Esophagus muscularis mucosa (tissue), 4 donors: ENCODE results near the gene ERI3. TPM values are rescaled to one million over a fixed set of nuclear protein-coding genes. Genes with fewer than 3 reads are reported as not detected.
"Not testable (repeated sequence)": the region's sequence is repeated elsewhere in the genome, so short reads cannot be mapped to it uniquely, and the experiment has no call there.

Experiments used
- DNase-seq: peaks from one replicate; pipeline ENCODE4 v3.0.0-alpha.2; 2017; ENCODE audit errors: extremely low spot score
- H3K27ac ChIP-seq, 4 donors: fragments of 200-600 bp; sonication (generic); replicated peaks in 1 of 4; 1 replicate in 3 of 4; 2 replicates in 1 of 4; pipeline ENCODE4 v1.5.1; 2016 to 2019; ENCODE audit warnings: mild to moderate bottlenecking in 1 of 4
- H3K27me3 ChIP-seq, 4 donors: fragments of 200-600 bp; sonication (generic); one replicate each; pipeline versions ENCODE4 v1.5.1 to v1.6.0; 2016 to 2019
- H3K36me3 ChIP-seq, 4 donors: fragments of 200-600 bp; sonication (generic); one replicate each; pipeline ENCODE4 v1.5.1; 2016 to 2019
- H3K4me1 ChIP-seq, 4 donors: fragments of 200-600 bp; sonication (generic); one replicate each; pipeline ENCODE4 v1.5.1; 2016 to 2019
- H3K4me3 ChIP-seq, 4 donors: fragments of 200-600 bp; sonication (generic); 1 replicate in 2 of 4; 2 replicates in 2 of 4; pipeline ENCODE4 v1.5.1; 2016 to 2019; ENCODE audit warnings: mild to moderate bottlenecking in 4 of 4, moderate library complexity in 1 of 4
- H3K9me3 ChIP-seq, 4 donors: fragments of 200-600 bp; sonication (generic); 1 replicate in 3 of 4; 2 replicates in 1 of 4; pipeline ENCODE4 v1.5.1; 2016 to 2019
- EP300 ChIP-seq: sonication (generic); formaldehyde crosslinking; IDR thresholded peaks from one replicate; pipeline ENCODE4 v1.6.1; 2017; ENCODE audit warnings: antibody characterized with exemption
- POLR2A ChIP-seq: fragments of 450-650 bp; IDR thresholded peaks from one replicate; pipeline ENCODE4 v1.6.1; 2017; ENCODE audit warnings: antibody characterized with exemption, moderate library complexity, mild to moderate bottlenecking, low read depth
- POLR2AphosphoS5 ChIP-seq, 2 donors: sonication (generic); formaldehyde crosslinking; IDR thresholded peaks; one replicate each; pipeline ENCODE4 v1.6.1; 2017; ENCODE audit warnings: antibody characterized with exemption in 2 of 2
- WGBS: methylation state at CpG from one replicate; pipeline ENCODE4 v1.1.5; 2018; 5-methylcytosine and 5-hydroxymethylcytosine counted together
- intact Hi-C: fragments of 100-400 bp; cut with DNase I; formaldehyde crosslinking; loops from one replicate; pipeline ENCODE4 v1.15.1; 2023
- total RNA-seq, 4 donors: library from RNA; depleted of rRNA; stranded (reverse); fragments of >200 nt; gene quantifications; one replicate each; pipeline versions ENCODE4 v1.1.0 to v1.2.1, GENCODE V29; 2016
- TF ChIP-seq, protein P1 (sequence below), 3 experiments: fragments of 200-600 bp in 2 of 3; fragments of 450-650 bp in 1 of 3; sonication (generic) in 2 of 3; IDR thresholded peaks; one replicate each; pipeline ENCODE4 v1.5.1; 2017 to 2019; ENCODE audit warnings: antibody characterized with exemption in 3 of 3, mild to moderate bottlenecking in 2 of 3, moderate library complexity in 1 of 3

ERI3 gene
- total RNA-seq, 4 donors from 2014 or later: 40.4 to 56.6 (median 47.0) TPM

GRCh38 chr1:44212355-44213221 lies 142.5 kb downstream of the ERI3 start:
- H3K27ac ChIP-seq: peak overlapping the region; percentile 79 to 84 (median 82)
- intact Hi-C loops: loop anchor here (10.0 kb wide), 2 partner anchors 142 to 442 kb away; partner anchors contain the start of gene ERI3
- WGBS: 40% methylated on average over 8 of the region's 9 CpGs

GRCh38 chr1:44210595-44210994 lies 144.5 kb downstream of the ERI3 start:
- Histone ChIP-seq H3K36me3 (peaks cover 0 to 13% (median 10%) of the 10 kb centered on the region in 4 donors), H3K27ac (no peak overlapping the region), H3K4me3 (no peak overlapping the region), H3K27me3 (no peaks in the 10 kb centered on the region), H3K4me1 (peaks cover 16 to 23% (median 19%) of the 10 kb centered on the region in 4 donors), H3K9me3 (no peaks in the 10 kb centered on the region)
- WGBS: 95% methylated on average over 1 of the region's 1 CpG
- no peak for DNase-seq
- TF ChIP-seq, protein P1, sequence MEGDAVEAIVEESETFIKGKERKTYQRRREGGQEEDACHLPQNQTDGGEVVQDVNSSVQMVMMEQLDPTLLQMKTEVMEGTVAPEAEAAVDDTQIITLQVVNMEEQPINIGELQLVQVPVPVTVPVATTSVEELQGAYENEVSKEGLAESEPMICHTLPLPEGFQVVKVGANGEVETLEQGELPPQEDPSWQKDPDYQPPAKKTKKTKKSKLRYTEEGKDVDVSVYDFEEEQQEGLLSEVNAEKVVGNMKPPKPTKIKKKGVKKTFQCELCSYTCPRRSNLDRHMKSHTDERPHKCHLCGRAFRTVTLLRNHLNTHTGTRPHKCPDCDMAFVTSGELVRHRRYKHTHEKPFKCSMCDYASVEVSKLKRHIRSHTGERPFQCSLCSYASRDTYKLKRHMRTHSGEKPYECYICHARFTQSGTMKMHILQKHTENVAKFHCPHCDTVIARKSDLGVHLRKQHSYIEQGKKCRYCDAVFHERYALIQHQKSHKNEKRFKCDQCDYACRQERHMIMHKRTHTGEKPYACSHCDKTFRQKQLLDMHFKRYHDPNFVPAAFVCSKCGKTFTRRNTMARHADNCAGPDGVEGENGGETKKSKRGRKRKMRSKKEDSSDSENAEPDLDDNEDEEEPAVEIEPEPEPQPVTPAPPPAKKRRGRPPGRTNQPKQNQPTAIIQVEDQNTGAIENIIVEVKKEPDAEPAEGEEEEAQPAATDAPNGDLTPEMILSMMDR (IDR thresholded peaks at IDR 0.05): no peak
- TF ChIP-seq POLR2AphosphoS5 (IDR thresholded peaks at IDR 0.05) (no peak), POLR2A (no peak), EP300 (no peak)
- intact Hi-C loops: loop anchor here (10.0 kb wide), 2 partner anchors 144 to 444 kb away; partner anchors contain the start of gene ERI3

More at GRCh38 chr1:44212355-44213221, 142.5 kb downstream of the ERI3 start:
- no peak for DNase-seq
- TF ChIP-seq POLR2A (no peak), POLR2AphosphoS5 (IDR thresholded peaks at IDR 0.05) (no peak), EP300 (no peak)
- TF ChIP-seq, protein P1 (IDR thresholded peaks at IDR 0.05): no peak
- Histone ChIP-seq H3K4me3 (peak overlapping the region; percentile 83 to 98 (median 90)), H3K4me1 (peaks cover 16 to 29% (median 26%) of the 10 kb centered on the region in 4 donors), H3K27me3 (no peaks in the 10 kb centered on the region), H3K36me3 (peaks cover 0 to 33% (median 23%) of the 10 kb centered on the region in 4 donors), H3K9me3 (no peaks in the 10 kb centered on the region)

- Histone ChIP-seq H3K27me3 (no peaks in the 10 kb centered on the region), H3K36me3 (no peaks in the 10 kb centered on the region), H3K27ac (no peak overlapping the region), H3K4me3 (no peak overlapping the region), H3K4me1 (peaks cover 6 to 8% (median 7%) of the 10 kb centered on the region in 4 donors), H3K9me3 (no peaks in the 10 kb centered on the region)
- DNase-seq: no peak
- TF ChIP-seq POLR2A: no peak
- TF ChIP-seq EP300: no peak
- no peak for TF ChIP-seq POLR2AphosphoS5 (IDR thresholded peaks at IDR 0.05)
- TF ChIP-seq, protein P1 (IDR thresholded peaks at IDR 0.05): no peak
- intact Hi-C loops: no loop called here
These were observed 146.8 kb downstream of the ERI3 start for GRCh38 chr1:44208226-44208625.

- H3K27me3 ChIP-seq, H3K9me3 ChIP-seq: not testable (repeated sequence)
- WGBS: 87% methylated on average over 5 of the region's 5 CpGs
These were observed 148.5 kb downstream of the ERI3 start for GRCh38 chr1:44206545-44206944.

DNA sequence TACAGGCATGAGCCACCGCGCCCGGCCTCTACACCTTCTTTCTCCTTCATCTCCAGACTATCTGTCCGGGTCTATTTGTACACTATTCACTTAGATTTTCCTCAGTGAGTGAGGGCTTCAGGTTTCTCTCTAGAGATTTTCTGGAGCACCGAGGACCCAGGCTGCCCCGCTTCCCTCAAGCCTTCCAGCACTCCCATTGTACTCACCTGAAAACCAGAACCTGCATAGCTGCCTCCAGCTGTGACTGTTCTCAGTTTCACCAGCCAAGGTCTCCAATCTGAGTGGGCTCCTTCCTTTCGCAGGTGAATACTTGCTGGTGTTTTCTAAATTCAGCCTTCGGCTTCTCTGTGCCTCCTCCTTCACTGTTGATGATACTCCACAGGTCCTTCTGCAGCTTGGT lies 154.7 kb downstream of the ERI3 start:
- Histone ChIP-seq H3K4me3 (no peak overlapping the region), H3K27me3 (no peaks in the 10 kb centered on the region), H3K27ac (no peak overlapping the region), H3K4me1 (no peaks in the 10 kb centered on the region), H3K9me3 (no peaks in the 10 kb centered on the region), H3K36me3 (no peaks in the 10 kb centered on the region)
- no peak for DNase-seq
- 90% methylated on average over 8 of the region's 8 CpGs for WGBS
- intact Hi-C loops: no loop called here
- TF ChIP-seq, protein P1 (IDR thresholded peaks at IDR 0.05): no peak
- no peak for TF ChIP-seq EP300
- TF ChIP-seq POLR2A: no peak
- TF ChIP-seq POLR2AphosphoS5 (IDR thresholded peaks at IDR 0.05): no peak

More at GRCh38 chr1:44206545-44206944, 148.5 kb downstream of the ERI3 start:
- H3K36me3 ChIP-seq, intact Hi-C loops, DNase-seq, H3K27ac ChIP-seq, H3K4me3 ChIP-seq, H3K4me1 ChIP-seq: not testable (repeated sequence)
